H1 (cell line): ENCODE measurements around the gene TMIGD2. TPM values are rescaled to one million over a fixed set of nuclear protein-coding genes. Genes with fewer than 3 reads are reported as not detected.

Experiments used
- CTCF ChIA-PET: fragments of 300-600 bp; sonication (Branson Sonifier 250); formaldehyde crosslinking; loops from one replicate; lab custom pipeline; 2021; ENCODE audit not compliant: partially characterized antibody; lab: Charles Lee
- POLR2A ChIA-PET: fragments of 300-600 bp; sonication (Branson Sonifier 250); formaldehyde crosslinking; loops from one replicate; lab custom pipeline; 2021; ENCODE audit warnings: inconsistent platforms; ENCODE audit not compliant: partially characterized antibody; lab: Charles Lee
- DNase-seq, 2 experiments: peaks; one replicate each; pipeline versions ENCODE4 v3.0.0 to v3.0.0-alpha.2; 2010 to 2022; ENCODE audit warnings: low spot score in 2 of 2, low read depth in 1 of 2, mixed read lengths in 1 of 2
- FAIRE-seq: peaks from 2 replicates; lab custom pipeline; 2011; peaks lifted over from hg19 to GRCh38; lab: Jason Lieb, UNC
- H2AFZ ChIP-seq: 2 replicates; pipeline ENCODE4 v1.8.1; 2012; ENCODE audit warnings: low read length, inconsistent platforms
- H2AK5ac ChIP-seq: 2 replicates; pipeline ENCODE4 v1.6.1; 2013; ENCODE audit warnings: low read depth, low read length
- H2BK120ac ChIP-seq: replicated peaks from 2 replicates; pipeline ENCODE3; 2013; ENCODE audit warnings: low read depth, low read length, inconsistent platforms
- H2BK12ac ChIP-seq: 2 replicates; pipeline ENCODE4 v1.6.1; 2013; ENCODE audit warnings: low read depth, low read length
- H2BK15ac ChIP-seq: 2 replicates; pipeline ENCODE4 v1.6.1; 2013; ENCODE audit warnings: low read length
- H2BK20ac ChIP-seq: 2 replicates; pipeline ENCODE4 v1.6.1; 2013; ENCODE audit warnings: low read length
- H2BK5ac ChIP-seq: 2 replicates; pipeline ENCODE4 v1.6.1; 2013; ENCODE audit warnings: low read depth, low read length
- H3K14ac ChIP-seq: 2 replicates; pipeline ENCODE4 v1.6.1; 2013; ENCODE audit warnings: inconsistent platforms; ENCODE audit not compliant: insufficient read length
- H3K18ac ChIP-seq: 2 replicates; pipeline ENCODE4 v1.6.1; 2013; ENCODE audit warnings: low read length; ENCODE audit errors: extremely low read depth
- H3K23ac ChIP-seq: 2 replicates; pipeline ENCODE4 v1.6.1; 2013; ENCODE audit warnings: inconsistent platforms; ENCODE audit not compliant: insufficient read length
- H3K23me2 ChIP-seq: 2 replicates; pipeline ENCODE4 v1.6.1; 2013; ENCODE audit warnings: low read depth, low read length
- H3K27ac ChIP-seq: 2 replicates; pipeline ENCODE4 v1.6.1; 2011; ENCODE audit warnings: low read depth, low read length, inconsistent platforms
- H3K27me3 ChIP-seq, 4 experiments: replicated peaks in 1 of 4; 1 replicate in 1 of 4; 2 replicates in 3 of 4; pipeline versions ENCODE4 v1.6.1 to v1.8.1; 2011 to 2013; ENCODE audit warnings: low read length in 3 of 4, mild to moderate bottlenecking in 3 of 4, inconsistent platforms in 2 of 4, mixed read lengths in 2 of 4, moderate library complexity in 1 of 4; ENCODE audit not compliant: control insufficient read depth in 3 of 4, insufficient read depth in 3 of 4; ENCODE audit errors: extremely low read depth in 1 of 4
- H3K36me3 ChIP-seq, 4 experiments: 2 replicates each; pipeline versions ENCODE4 v1.6.1 to v1.8.1; 2011 to 2013; ENCODE audit warnings: mild to moderate bottlenecking in 4 of 4, low read length in 3 of 4, moderate library complexity in 2 of 4, control low read depth in 1 of 4, inconsistent platforms in 1 of 4; ENCODE audit not compliant: insufficient read depth in 4 of 4, control insufficient read depth in 2 of 4
- H3K4ac ChIP-seq: replicated peaks from 2 replicates; pipeline ENCODE3; 2013; ENCODE audit warnings: low read length, low read depth, mixed read lengths, inconsistent platforms; ENCODE audit not compliant: insufficient read length
- H3K4me1 ChIP-seq, 4 experiments: replicated peaks in 1 of 4; 1 replicate in 1 of 4; 2 replicates in 3 of 4; pipeline versions ENCODE4 v1.6.1 to v1.8.1; 2011 to 2013; ENCODE audit warnings: low read length in 3 of 4, inconsistent platforms in 2 of 4, mixed read lengths in 1 of 4; ENCODE audit not compliant: insufficient read depth in 4 of 4, control insufficient read depth in 3 of 4
- H3K4me2 ChIP-seq, 2 experiments: 2 replicates each; pipeline versions ENCODE4 v1.6.1 to v1.8.1; 2011 to 2013; ENCODE audit warnings: low read depth in 2 of 2, low read length in 2 of 2, control low read depth in 1 of 2, inconsistent platforms in 1 of 2, mild to moderate bottlenecking in 1 of 2; ENCODE audit not compliant: insufficient read depth in 1 of 2
- H3K4me3 ChIP-seq, 4 experiments: fragments of 200-600, 300-600 bp in 1 of 4; sonication (generic), shearing (Covaris generic), sonication (Bioruptor Twin) in 1 of 4; 2 replicates each; pipeline versions ENCODE4 v1.5.1 to v1.8.1; 2011 to 2016; ENCODE audit warnings: low read length in 4 of 4, low read depth in 3 of 4, control low read depth in 2 of 4, inconsistent platforms in 2 of 4, mild to moderate bottlenecking in 2 of 4, mixed read lengths in 1 of 4, moderate library complexity in 1 of 4; ENCODE audit not compliant: insufficient read depth in 2 of 4; ENCODE audit errors: extremely low read depth in 1 of 4
- H3K56ac ChIP-seq: replicated peaks from 2 replicates; pipeline ENCODE3; 2013; ENCODE audit warnings: low read depth, mild to moderate bottlenecking, mixed read lengths, low read length, inconsistent platforms; ENCODE audit not compliant: insufficient read length
- H3K79me1 ChIP-seq: 2 replicates; pipeline ENCODE4 v1.6.1; 2013; ENCODE audit warnings: low read depth, low read length, control low read depth
- H3K79me2 ChIP-seq, 2 experiments: 2 replicates each; pipeline versions ENCODE4 v1.6.1 to v1.8.1; 2012 to 2013; ENCODE audit warnings: low read length in 2 of 2, mild to moderate bottlenecking in 2 of 2, inconsistent platforms in 1 of 2; ENCODE audit not compliant: insufficient read depth in 2 of 2, control insufficient read depth in 1 of 2
- H3K9ac ChIP-seq, 4 experiments: replicated peaks in 1 of 4; 1 replicate in 1 of 4; 2 replicates in 3 of 4; pipeline versions ENCODE4 v1.6.1 to v1.8.1; 2011 to 2013; ENCODE audit warnings: low read depth in 3 of 4, low read length in 3 of 4, control low read depth in 2 of 4, mild to moderate bottlenecking in 2 of 4, moderate library complexity in 2 of 4, inconsistent platforms in 1 of 4; ENCODE audit errors: extremely low read depth in 1 of 4
- H3K9me3 ChIP-seq, 2 experiments: 2 replicates each; pipeline versions ENCODE4 v1.6.1 to v1.8.1; 2012 to 2013; ENCODE audit warnings: mild to moderate bottlenecking in 2 of 2, moderate library complexity in 2 of 2, control low read depth in 1 of 2, inconsistent platforms in 1 of 2, low read depth in 1 of 2, low read length in 1 of 2, mixed read lengths in 1 of 2; ENCODE audit not compliant: insufficient read depth in 2 of 2
- H4K20me1 ChIP-seq, 2 experiments: replicated peaks in 1 of 2; 2 replicates each; pipeline versions ENCODE3 to v1.8.1; 2011 to 2013; ENCODE audit warnings: inconsistent platforms in 2 of 2, low read length in 2 of 2, mild to moderate bottlenecking in 1 of 2; ENCODE audit not compliant: insufficient read depth in 2 of 2, control insufficient read depth in 1 of 2
- H4K5ac ChIP-seq: 2 replicates; pipeline ENCODE4 v1.6.1; 2013; ENCODE audit warnings: low read length, low read depth, mixed read lengths, inconsistent platforms; ENCODE audit not compliant: insufficient read length
- H4K8ac ChIP-seq: 2 replicates; pipeline ENCODE4 v1.8.0; 2013; ENCODE audit warnings: mild to moderate bottlenecking, moderate library complexity, low read length, inconsistent platforms; ENCODE audit not compliant: insufficient read depth; ENCODE audit errors: extremely low read depth
- H4K91ac ChIP-seq: replicated peaks from 2 replicates; pipeline ENCODE3; 2013; ENCODE audit warnings: low read length, mixed read lengths, inconsistent platforms; ENCODE audit not compliant: insufficient read length
- ASH2L ChIP-seq: fragments of 200-600, 300-600 bp; sonication (generic); IDR thresholded peaks from one replicate; pipeline ENCODE4 v1.7.1; 2017; ENCODE audit warnings: low read length
- FOSL1 ChIP-seq: IDR thresholded peaks from 2 replicates; pipeline ENCODE4 v1.6.1; 2011; ENCODE audit warnings: mild to moderate bottlenecking, low read depth, low read length, moderate library complexity; ENCODE audit not compliant: insufficient read depth
- HDAC2 ChIP-seq, 2 experiments: fragments of 300-600 bp in 1 of 2; sonication (generic) in 1 of 2; IDR thresholded peaks; 2 replicates each; pipeline ENCODE4 v1.6.1; 2011 to 2012; ENCODE audit warnings: low read depth in 2 of 2, low read length in 2 of 2, mild to moderate bottlenecking in 2 of 2, moderate library complexity in 2 of 2, borderline replicate concordance in 1 of 2, inconsistent platforms in 1 of 2
- MAFK ChIP-seq: IDR thresholded peaks from 2 replicates; pipeline ENCODE4 v1.6.1; 2012; ENCODE audit warnings: low read depth, mild to moderate bottlenecking, improper control_type of control experiment, low read length
- POLR2AphosphoS5 ChIP-seq: IDR thresholded peaks from 2 replicates; pipeline ENCODE4 v1.6.1; 2011; ENCODE audit warnings: low read depth, low read length
- POU5F1 ChIP-seq: IDR thresholded peaks from 2 replicates; pipeline ENCODE4 v1.6.1; 2011; ENCODE audit warnings: low read depth, mild to moderate bottlenecking, low read length, moderate library complexity
- RBBP5 ChIP-seq: IDR thresholded peaks from 2 replicates; pipeline ENCODE4 v1.7.1; 2012; ENCODE audit warnings: low read depth, mild to moderate bottlenecking, inconsistent platforms, low read length, moderate library complexity, borderline replicate concordance
- SIX5 ChIP-seq: IDR thresholded peaks from 2 replicates; pipeline ENCODE4 v1.6.1; 2011; ENCODE audit warnings: mild to moderate bottlenecking, low read depth, low read length
- SP2 ChIP-seq: IDR thresholded peaks from 2 replicates; pipeline ENCODE4 v1.6.1; 2012; ENCODE audit warnings: mild to moderate bottlenecking, low read length, inconsistent platforms
- SP4 ChIP-seq: IDR thresholded peaks from 2 replicates; pipeline ENCODE4 v1.6.1; 2012; ENCODE audit warnings: low read length, inconsistent platforms
- TBP ChIP-seq: IDR thresholded peaks from 2 replicates; pipeline ENCODE4 v1.6.1; 2011; ENCODE audit warnings: low read depth, low read length, improper control_type of control experiment
- WGBS, 2 experiments: shearing (Covaris generic) in 1 of 2; methylation state at CpG; one replicate each; pipeline versions ENCODE4 v1.1.6 to v1.1.7; 2013 to 2015; ENCODE audit warnings: low lambda C conversion rate in 2 of 2, mixed read lengths in 2 of 2, inconsistent platforms in 1 of 2, low coverage in 1 of 2, missing lambda C conversion rate in 1 of 2; ENCODE audit not compliant: insufficient replicate concordance in 2 of 2, insufficient coverage in 1 of 2, insufficient read length in 1 of 2; ENCODE audit errors: extremely low coverage in 1 of 2, missing lambda C conversion rate in 1 of 2; 5-methylcytosine and 5-hydroxymethylcytosine counted together
- polyA plus RNA-seq, 7 experiments: library from polyadenylated mRNA; depleted of rRNA in 3 of 7; stranded (reverse) in 5 of 7; unstranded in 2 of 7; fragments of >200 nt in 5 of 7; fragments of 200-250 nt in 2 of 7; gene quantifications; 1 replicate in 5 of 7; 2 replicates in 1 of 7; 4 replicates in 1 of 7; pipeline versions ENCODE4 v1.2.1 to v1.2.3, GENCODE V29; 2011 to 2013; ENCODE audit warnings: missing spikeins in 2 of 7, mixed read lengths in 2 of 7
- total RNA-seq: library from RNA; stranded (reverse); fragmentation: NEBNext Ultra II Directional; extraction: Animal tissue kit (Norgen Biotek cat#: 25700); gene quantifications from 2 replicates; pipeline ENCODE4 v1.2.1, GENCODE V29; 2021
- TF ChIP-seq, protein P1 (sequence below): IDR thresholded peaks from 2 replicates; pipeline ENCODE4 v1.6.1; 2012; ENCODE audit warnings: low read length, inconsistent platforms

Gene TMIGD2
- total and polyA plus RNA-seq, 2 of the 8 experiments (the other 6 are each of a cell fraction or from before 2014, with no cell fraction given): 0.39 to 0.41 TPM

DNA sequence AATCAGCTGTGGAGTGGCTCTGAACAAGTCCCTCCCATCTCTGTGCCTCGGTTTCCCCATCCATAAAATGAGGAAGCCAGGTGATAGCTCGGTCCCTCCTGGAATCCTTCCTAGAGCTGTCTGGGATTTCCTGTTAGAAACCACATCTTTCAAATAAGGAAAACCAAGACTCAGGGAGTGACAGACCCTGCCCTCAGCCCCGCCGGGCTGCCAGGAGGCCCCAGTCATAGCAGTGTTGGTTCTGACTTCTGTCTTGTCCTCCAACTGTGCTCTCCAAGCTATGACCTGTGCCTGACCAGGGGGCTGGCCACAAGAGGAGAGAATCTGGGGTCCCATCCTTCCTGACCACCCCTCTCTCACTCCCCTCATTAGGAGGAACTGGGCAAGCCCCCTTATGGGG lies 24.2 kb downstream of the TMIGD2 start:
- H2BK20ac ChIP-seq: no peak overlapping the region
- no peak overlapping the region for H2AFZ ChIP-seq
- H3K23ac ChIP-seq: no peak overlapping the region
- no peak overlapping the region for H2BK5ac ChIP-seq
- FAIRE-seq (no peak), DNase-seq (no peak)
- H3K9ac ChIP-seq: no peak overlapping the region
- H3K4me1 ChIP-seq: no peaks in the 10 kb centered on the region; a peak in 4 of 7 replicates
- H3K79me2 ChIP-seq: no peaks in the 10 kb centered on the region
- no peak overlapping the region for H3K56ac ChIP-seq
- peaks cover 0 to 2% of the 10 kb centered on the region in 2 experiments for H4K20me1 ChIP-seq
- H3K4ac ChIP-seq: no peak overlapping the region
- peaks cover 9 to 35% (median 29%) of the 10 kb centered on the region in 4 experiments for H3K27me3 ChIP-seq
- no peak overlapping the region for H4K5ac ChIP-seq
- H3K36me3 ChIP-seq: no peaks in the 10 kb centered on the region
- H3K4me3 ChIP-seq: peak overlapping the region in 2 of 4 experiments; percentile 12 to 88; a peak in 4 of 8 replicates
- POLR2A ChIA-PET: interaction anchor here (0.6 to 4.0 kb wide), 9 partner anchors 7 to 157 kb away, joined by 3 to 19 read pairs (median 3); partner anchors contain the start of genes MPND and YJU2
- H2BK15ac ChIP-seq: no peak overlapping the region
- no peaks in the 10 kb centered on the region for H3K9me3 ChIP-seq
- H3K18ac ChIP-seq: no peak overlapping the region
- H3K79me1 ChIP-seq: no peaks in the 10 kb centered on the region
- no peak overlapping the region for H4K91ac ChIP-seq
- no peak overlapping the region for H2AK5ac ChIP-seq
- H3K14ac ChIP-seq: no peak overlapping the region
- peak overlapping the region; percentile 26 to 88; a peak in 3 of 4 replicates for H3K4me2 ChIP-seq
- no peak overlapping the region for H3K27ac ChIP-seq
- WGBS, 2 experiments: 48% methylated on average over 4 of the region's 4 CpGs; no CpG with 5 or more reads in 1 of the 2 experiments
- H2BK120ac ChIP-seq: no peak overlapping the region
- CTCF ChIA-PET: interaction anchor here (0.7 to 14.6 kb wide), 9 partner anchors 10 to 178 kb away, joined by 3 to 311 read pairs (median 4); partner anchors contain the start of genes MPND and STAP2
- peaks cover 9% of the 10 kb centered on the region; the same call in 1 of the 2 replicates for H3K23me2 ChIP-seq
- peak overlapping the region; percentile 50; the same call in 1 of the 2 replicates for H2BK12ac ChIP-seq
- H4K8ac ChIP-seq: no peak overlapping the region
- no peak for TF ChIP-seq MAFK
- no peak for TF ChIP-seq SP2
- TF ChIP-seq RBBP5: no peak
- TF ChIP-seq, protein P1, sequence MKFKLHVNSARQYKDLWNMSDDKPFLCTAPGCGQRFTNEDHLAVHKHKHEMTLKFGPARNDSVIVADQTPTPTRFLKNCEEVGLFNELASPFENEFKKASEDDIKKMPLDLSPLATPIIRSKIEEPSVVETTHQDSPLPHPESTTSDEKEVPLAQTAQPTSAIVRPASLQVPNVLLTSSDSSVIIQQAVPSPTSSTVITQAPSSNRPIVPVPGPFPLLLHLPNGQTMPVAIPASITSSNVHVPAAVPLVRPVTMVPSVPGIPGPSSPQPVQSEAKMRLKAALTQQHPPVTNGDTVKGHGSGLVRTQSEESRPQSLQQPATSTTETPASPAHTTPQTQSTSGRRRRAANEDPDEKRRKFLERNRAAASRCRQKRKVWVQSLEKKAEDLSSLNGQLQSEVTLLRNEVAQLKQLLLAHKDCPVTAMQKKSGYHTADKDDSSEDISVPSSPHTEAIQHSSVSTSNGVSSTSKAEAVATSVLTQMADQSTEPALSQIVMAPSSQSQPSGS: no peak
- no peak for TF ChIP-seq HDAC2 (IDR thresholded peaks at IDR 0.05; ENCODE audit: borderline replicate concordance in 1 of 2, low read depth in 2 of 2, low read length in 2 of 2)
- TF ChIP-seq POU5F1: no peak
- TF ChIP-seq FOSL1: no peak
- no peak for TF ChIP-seq TBP
- no peak for TF ChIP-seq POLR2AphosphoS5
- TF ChIP-seq ASH2L: no peak
- no peak for TF ChIP-seq SP4
- TF ChIP-seq SIX5: no peak
